WTC11 (cell line): Measurements from ENCODE around the gene KDM6B. TPM values are rescaled to one million over a fixed set of nuclear protein-coding genes. Genes with fewer than 3 reads are reported as not detected.

Experiments
- ATAC-seq: fragments of 200-7000 bp; cut with Tn5 transposase; 2 replicates; pipeline ENCODE4 v1.10.0; 2021; ENCODE audit warnings: mild to moderate bottlenecking, moderate library complexity
- CTCF ChIA-PET: fragments of 300-600 bp; sonication (Branson Sonifier 250); formaldehyde crosslinking; loops from one replicate; lab custom pipeline; 2021; ENCODE audit warnings: antibody characterized with exemption; lab: Charles Lee
- POLR2A ChIA-PET: fragments of 350-600 bp; sonication (Branson Sonifier 250); formaldehyde crosslinking; loops from one replicate; lab custom pipeline; 2021; ENCODE audit warnings: antibody characterized with exemption; lab: Charles Lee
- DNase-seq: peaks from one replicate; pipeline ENCODE4 v3.0.0; 2021; ENCODE audit warnings: low spot score
- H3K27ac Mint-ChIP-seq: 2 replicates; pipeline ENCODE4 v1.8.0; 2021; ENCODE audit warnings: mixed read lengths
- H3K27me3 Mint-ChIP-seq: 2 replicates; pipeline ENCODE4 v1.8.0; 2021; ENCODE audit warnings: low read depth, mild to moderate bottlenecking, moderate library complexity, mixed read lengths
- H3K36me3 Mint-ChIP-seq: 2 replicates; pipeline ENCODE4 v1.8.0; 2021; ENCODE audit warnings: mixed read lengths
- H3K4me1 Mint-ChIP-seq: 2 replicates; pipeline ENCODE4 v1.8.0; 2022; ENCODE audit warnings: mixed read lengths
- H3K4me3 Mint-ChIP-seq: 2 replicates; pipeline ENCODE4 v1.8.0; 2021; ENCODE audit warnings: mild to moderate bottlenecking, moderate library complexity, mixed read lengths
- H3K9me3 Mint-ChIP-seq: 2 replicates; pipeline ENCODE4 v1.8.0; 2021; ENCODE audit warnings: mixed read lengths
- ARID4B ChIP-seq: sonication (generic); formaldehyde crosslinking; IDR thresholded peaks from 2 replicates; pipeline ENCODE4 v1.8.0; 2023; ENCODE audit warnings: missing genetic modification reagents, mild to moderate bottlenecking, borderline replicate concordance
- ATF3 ChIP-seq: sonication (generic); formaldehyde crosslinking; conservative IDR thresholded peaks from 2 replicates; pipeline ENCODE4 v1.8.1; 2022; ENCODE audit warnings: mild to moderate bottlenecking, missing genetic modification reagents
- CBFB ChIP-seq: sonication (generic); formaldehyde crosslinking; IDR thresholded peaks from 2 replicates; pipeline ENCODE4 v1.8.1; 2022; ENCODE audit warnings: mild to moderate bottlenecking, low read depth, missing genetic modification reagents
- CTCF ChIP-seq: fragments of 200-600 bp; IDR thresholded peaks from 2 replicates; pipeline ENCODE4 v1.8.0; 2022; ENCODE audit warnings: antibody characterized with exemption
- E2F1 ChIP-seq: sonication (generic); formaldehyde crosslinking; IDR thresholded peaks from 2 replicates; pipeline ENCODE4 v1.8.0; 2022; ENCODE audit warnings: mild to moderate bottlenecking, missing genetic modification reagents
- E2F5 ChIP-seq: sonication (generic); formaldehyde crosslinking; IDR thresholded peaks from 2 replicates; pipeline ENCODE4 v1.8.1; 2022; ENCODE audit warnings: mild to moderate bottlenecking, moderate library complexity, missing genetic modification reagents
- ESRRA ChIP-seq: sonication (generic); formaldehyde crosslinking; IDR thresholded peaks from 2 replicates; pipeline ENCODE4 v1.8.1; 2022; ENCODE audit warnings: mild to moderate bottlenecking, missing genetic modification reagents, borderline replicate concordance
- FOXK1 ChIP-seq: sonication (generic); formaldehyde crosslinking; IDR thresholded peaks from 2 replicates; pipeline ENCODE4 v1.8.0; 2022; ENCODE audit warnings: mild to moderate bottlenecking, moderate library complexity, missing genetic modification reagents
- FOXP1 ChIP-seq: sonication (generic); formaldehyde crosslinking; IDR thresholded peaks from 2 replicates; pipeline ENCODE4 v1.8.0; 2022; ENCODE audit warnings: missing genetic modification reagents, mild to moderate bottlenecking, moderate library complexity, borderline replicate concordance
- FOXP4 ChIP-seq: sonication (generic); formaldehyde crosslinking; IDR thresholded peaks from 2 replicates; pipeline ENCODE4 v1.8.0; 2022; ENCODE audit warnings: mild to moderate bottlenecking, missing genetic modification reagents
- HMGXB4 ChIP-seq: sonication (generic); formaldehyde crosslinking; IDR thresholded peaks from 2 replicates; pipeline ENCODE4 v1.8.1; 2023; ENCODE audit warnings: mild to moderate bottlenecking, moderate library complexity, missing genetic modification reagents
- IRF1 ChIP-seq: sonication (generic); formaldehyde crosslinking; IDR thresholded peaks from 2 replicates; pipeline ENCODE4 v1.8.0; 2023; ENCODE audit warnings: missing genetic modification reagents
- MYBL2 ChIP-seq: sonication (generic); formaldehyde crosslinking; IDR thresholded peaks from 2 replicates; pipeline ENCODE4 v1.8.1; 2023; ENCODE audit warnings: mild to moderate bottlenecking, moderate library complexity, missing genetic modification reagents
- NFATC4 ChIP-seq: fragments of 250-450 bp; sonication (Bioruptor Pico); IDR thresholded peaks from 2 replicates; pipeline ENCODE4 v1.9.0; 2021; ENCODE audit warnings: mild to moderate bottlenecking
- NR3C1 ChIP-seq: sonication (generic); formaldehyde crosslinking; conservative IDR thresholded peaks from 2 replicates; pipeline ENCODE4 v1.8.1; 2023; ENCODE audit warnings: low read depth, mild to moderate bottlenecking, missing genetic modification reagents
- PRRX2 ChIP-seq: fragments of 250-450 bp; sonication (Bioruptor Pico); IDR thresholded peaks from 2 replicates; pipeline ENCODE4 v1.8.0; 2021; ENCODE audit warnings: mild to moderate bottlenecking
- SP1 ChIP-seq: sonication (generic); formaldehyde crosslinking; conservative IDR thresholded peaks from 2 replicates; pipeline ENCODE4 v1.8.1; 2022; ENCODE audit warnings: missing genetic modification reagents
- TEAD4 ChIP-seq: sonication (generic); formaldehyde crosslinking; IDR thresholded peaks from 2 replicates; pipeline ENCODE4 v1.8.0; 2022; ENCODE audit warnings: mild to moderate bottlenecking, missing genetic modification reagents
- TP53 ChIP-seq: sonication (generic); formaldehyde crosslinking; IDR thresholded peaks from 2 replicates; pipeline ENCODE4 v1.8.1; 2023; ENCODE audit warnings: mild to moderate bottlenecking, missing genetic modification reagents
- ZNF121 ChIP-seq: sonication (generic); formaldehyde crosslinking; IDR thresholded peaks from 2 replicates; pipeline ENCODE4 v1.8.0; 2023; ENCODE audit warnings: missing genetic modification reagents
- ZNF232 ChIP-seq: sonication (generic); formaldehyde crosslinking; IDR thresholded peaks from 2 replicates; pipeline ENCODE4 v1.8.0; 2022; ENCODE audit warnings: mild to moderate bottlenecking, missing genetic modification reagents
- total RNA-seq: library from RNA; stranded (reverse); gene quantifications from 3 replicates; pipeline ENCODE4 v1.2.3, GENCODE V29; 2021

The KDM6B gene
- total RNA-seq, 1 experiment from 2014 or later = 13.2 TPM

- Mint-ChIP-seq H3K4me3 (peak overlapping the region; percentile 81), H3K27ac (no peak overlapping the region), H3K27me3 (peaks cover 30% of the 10 kb centered on the region), H3K4me1 (peaks cover 30% of the 10 kb centered on the region), H3K9me3 (no peaks in the 10 kb centered on the region), H3K36me3 (no peaks in the 10 kb centered on the region)
- ChIA-PET CTCF (interaction anchor here (0.6 to 2.1 kb wide), 6 partner anchors 9 to 137 kb away, joined by 3 to 29 read pairs (median 4); partner anchors contain the start of gene KDM6B), POLR2A (no interaction called here)
- ATAC-seq (peak; percentile 75), DNase-seq (peak; percentile 96)
- peak; percentile 91 for TF ChIP-seq FOXP4 (CRISPR knock-in tag)
- TF ChIP-seq MYBL2 = peak; percentile 63; the same call in 1 of the 2 replicates
- 0 out of 2 replicates have a peak, but pooled peaks have one; percentile 35 for TF ChIP-seq ZNF232 (CRISPR knock-in tag)
- no peak for TF ChIP-seq ESRRA (CRISPR knock-in tag)
- peak; percentile 95 for TF ChIP-seq CTCF
- 0 out of 2 replicates have a peak, but pooled peaks have one; percentile 18 for TF ChIP-seq CBFB (CRISPR knock-in tag)
- TF ChIP-seq FOXK1 (CRISPR knock-in tag) = peak; percentile 85
- no peak for TF ChIP-seq E2F1 (CRISPR knock-in tag)
- TF ChIP-seq FOXP1 (CRISPR knock-in tag) = peak; percentile 26; the same call in 1 of the 2 replicates
- TF ChIP-seq NR3C1 (CRISPR knock-in tag) = no peak
- no peak for TF ChIP-seq TEAD4 (CRISPR knock-in tag)
- peak; percentile 47; the same call in 1 of the 2 replicates for TF ChIP-seq HMGXB4 (CRISPR knock-in tag)
- TF ChIP-seq ARID4B (CRISPR knock-in tag) = peak; percentile 44; the same call in 1 of the 2 replicates
- TF ChIP-seq NFATC4 = no peak
- TF ChIP-seq E2F5 (CRISPR knock-in tag) = peak; percentile 71; the same call in 1 of the 2 replicates
- no peak for TF ChIP-seq PRRX2 (CRISPR knock-in tag)
- peak; percentile 95 for TF ChIP-seq SP1
- TF ChIP-seq ATF3 = no peak
- no peak for TF ChIP-seq TP53 (CRISPR knock-in tag)
- no peak for TF ChIP-seq ZNF121
- TF ChIP-seq IRF1 (CRISPR knock-in tag) = peak; percentile 37; the same call in 1 of the 2 replicates
Observed at GRCh38 chr17:7851438-7852261, 17.6 kb downstream of the KDM6B start.
